Measurements from ENCODE around the gene HDGFL3. TPM values are rescaled to one million over a fixed set of nuclear protein-coding genes. Genes with fewer than 3 reads are reported as not detected.

Gene HDGFL3
- total and polyA plus RNA-seq, 9 of the 15 experiments (the other 6 are each of a cell fraction or from before 2014, with no cell fraction given) = 6.7 to 42.0 (median 31.4) TPM

- 0 out of 2 replicates have a peak overlapping the region, but pooled peaks have one; percentile 8 for H3K4me2 ChIP-seq (ENCODE audit: insufficient read depth, low read length)
- H3K9ac ChIP-seq (ENCODE audit: insufficient read depth in 1 of 2, low read depth in 2 of 2, low read length in 2 of 2) = no peak overlapping the region
- ATAC-seq (peak; percentile 68), DNase-seq (ENCODE audit: extremely low read depth in 1 of 4, low spot score in 3 of 4) (peak in 1 of 4 experiments; percentile 21), FAIRE-seq (peak; percentile 23)
- no peak overlapping the region for H2AFZ ChIP-seq (ENCODE audit: low read depth, low read length)
- ChIA-PET POLR2A (interaction anchor here (1.5 to 2.3 kb wide), 2 partner anchors 10 to 13 kb away, joined by 3 to 12 read pairs; no protein-coding TSS in a partner anchor), CTCF (ENCODE audit: low intra/inter-chr PET ratio) (no interaction called here)
- WGBS (ENCODE audit: insufficient coverage, low coverage, missing lambda C conversion rate) = 7% methylated on average over 2 of the region's 2 CpGs
- TF ChIP-seq PHB2 (IDR thresholded peaks at IDR 0.05; ENCODE audit: low read depth) (no peak), IRF1 (CRISPR knock-in tag; IDR thresholded peaks at IDR 0.05; ENCODE audit: borderline replicate concordance) (no peak), SPI1 (IDR thresholded peaks at IDR 0.05; ENCODE audit: borderline replicate concordance, low read depth, low read length) (peak; percentile 69; the same call in 1 of the 2 replicates), SRF (CRISPR knock-in tag; IDR thresholded peaks at IDR 0.05) (peak in 1 of 2 experiments; percentile 61; a peak in 1 of 4 replicates)
- BruUV-seq (replicated peaks) = no TSS peak
- intact Hi-C loops (cut with micrococcal nuclease) = no loop called here
- H3K9me1 ChIP-seq (ENCODE audit: control insufficient read depth, insufficient read depth, low read length) = no peaks in the 10 kb centered on the region
- H4K20me1 ChIP-seq (replicated peaks; ENCODE audit: control insufficient read depth, insufficient read depth, low read length) = no peaks in the 10 kb centered on the region
- H3K27me3 ChIP-seq (ENCODE audit: control insufficient read depth in 2 of 2, insufficient read depth in 2 of 2, low read length in 2 of 2) = no peaks in the 10 kb centered on the region
- H3K36me3 ChIP-seq (ENCODE audit: control insufficient read depth, insufficient read depth, low read length) = no peaks in the 10 kb centered on the region
- H3K4me3 ChIP-seq = no peak overlapping the region
- peaks cover 33% of the 10 kb centered on the region for H3K79me2 ChIP-seq (ENCODE audit: control insufficient read depth, insufficient read depth, low read length)
- H3K9me3 ChIP-seq (replicated peaks; ENCODE audit: control insufficient read depth, insufficient read depth, low read depth, low read length) = no peaks in the 10 kb centered on the region
- peak overlapping the region; percentile 16; the same call in 1 of the 3 replicates for H3K27ac ChIP-seq (ENCODE audit: extremely low read depth, low read depth, low read length)
- in situ Hi-C loops (cut with MboI) = no loop called here
- peaks cover 0 to 18% of the 10 kb centered on the region in 2 experiments; a peak in 4 of 5 replicates for H3K4me1 ChIP-seq (replicated peaks in 1 of 2; ENCODE audit: control insufficient read depth in 2 of 2, insufficient read depth in 2 of 2, low read length in 2 of 2)
These were observed 14.9 kb downstream of the HDGFL3 start for GRCh38 chr15:83192742-83193141.

GRCh38 chr15:83190450-83190849, 17.2 kb downstream of the HDGFL3 start:
- POLR2A ChIA-PET = interaction anchor here (0.7 to 1.6 kb wide), 2 partner anchors 9 to 71 kb away, joined by 3 read pairs; no protein-coding TSS in a partner anchor
- BruUV-seq (replicated peaks) = no TSS peak
- ATAC-seq (no peak), FAIRE-seq (no peak), DNase-seq (ENCODE audit: extremely low read depth in 1 of 4, low spot score in 3 of 4) (no peak)
- H3K9me1 ChIP-seq (ENCODE audit: control insufficient read depth, insufficient read depth, low read length) = no peaks in the 10 kb centered on the region
- peaks cover 0 to 18% of the 10 kb centered on the region in 2 experiments; a peak in 4 of 5 replicates for H3K4me1 ChIP-seq (replicated peaks in 1 of 2; ENCODE audit: control insufficient read depth in 2 of 2, insufficient read depth in 2 of 2, low read length in 2 of 2)
- no peak overlapping the region for H3K27ac ChIP-seq (ENCODE audit: extremely low read depth, low read depth, low read length)
- intact Hi-C loops (cut with micrococcal nuclease) = no loop called here
- H3K27me3 ChIP-seq (ENCODE audit: control insufficient read depth in 2 of 2, insufficient read depth in 2 of 2, low read length in 2 of 2) = no peaks in the 10 kb centered on the region
- no peak overlapping the region for H3K4me3 ChIP-seq
- no peak overlapping the region for H2AFZ ChIP-seq (ENCODE audit: low read depth, low read length)
- peaks cover 28% of the 10 kb centered on the region for H3K79me2 ChIP-seq (ENCODE audit: control insufficient read depth, insufficient read depth, low read length)
- WGBS (ENCODE audit: insufficient coverage, low coverage, missing lambda C conversion rate) = 52% methylated on average over 1 of the region's 1 CpG
- no peaks in the 10 kb centered on the region for H4K20me1 ChIP-seq (replicated peaks; ENCODE audit: control insufficient read depth, insufficient read depth, low read length)
- in situ Hi-C loops (cut with MboI) = no loop called here
- CTCF ChIA-PET (ENCODE audit: low intra/inter-chr PET ratio) = no interaction called here
- H3K4me2 ChIP-seq (ENCODE audit: insufficient read depth, low read length) = no peak overlapping the region
- H3K36me3 ChIP-seq (ENCODE audit: control insufficient read depth, insufficient read depth, low read length) = no peaks in the 10 kb centered on the region
- no peak overlapping the region for H3K9ac ChIP-seq (ENCODE audit: insufficient read depth in 1 of 2, low read depth in 2 of 2, low read length in 2 of 2)
- no peaks in the 10 kb centered on the region for H3K9me3 ChIP-seq (replicated peaks; ENCODE audit: control insufficient read depth, insufficient read depth, low read depth, low read length)
- TF ChIP-seq POU5F1 (IDR thresholded peaks at IDR 0.05; ENCODE audit: borderline replicate concordance, low read depth, low read length, partially characterized antibody) = no peak
